Activated CD8-positive, alpha-beta memory T cell treated with anti-CD3 and anti-CD28 coated beads, Interleukin-2, amount 50 U/mL, for 48 hours (primary cell): ENCODE data around the gene CKAP4.

Experiments used
- DNase-seq: peaks from one replicate; pipeline ENCODE4 v3.0.0-alpha.2; 2020

Gene CKAP4

DNA sequence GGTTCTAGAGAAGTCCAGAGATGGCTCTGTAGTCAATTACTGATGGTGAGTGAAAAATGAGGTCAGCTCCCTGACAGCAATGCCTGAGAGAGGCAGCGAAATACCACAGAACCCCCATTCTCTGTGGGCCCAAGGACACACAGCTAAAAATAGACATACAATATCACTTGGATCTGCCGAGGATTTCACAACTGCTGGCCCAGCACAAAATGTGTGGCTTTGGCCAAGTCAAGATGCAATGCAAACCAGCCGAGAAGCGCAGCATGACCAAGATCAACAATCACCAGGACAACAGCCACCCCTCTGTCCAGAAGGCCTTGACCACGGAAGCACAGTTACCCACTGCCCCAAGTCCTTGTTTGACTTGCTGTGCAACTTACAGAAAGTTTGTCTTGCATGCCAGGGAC, 52.2 kb downstream of the CKAP4 start:
- no peak for DNase-seq

DNA sequence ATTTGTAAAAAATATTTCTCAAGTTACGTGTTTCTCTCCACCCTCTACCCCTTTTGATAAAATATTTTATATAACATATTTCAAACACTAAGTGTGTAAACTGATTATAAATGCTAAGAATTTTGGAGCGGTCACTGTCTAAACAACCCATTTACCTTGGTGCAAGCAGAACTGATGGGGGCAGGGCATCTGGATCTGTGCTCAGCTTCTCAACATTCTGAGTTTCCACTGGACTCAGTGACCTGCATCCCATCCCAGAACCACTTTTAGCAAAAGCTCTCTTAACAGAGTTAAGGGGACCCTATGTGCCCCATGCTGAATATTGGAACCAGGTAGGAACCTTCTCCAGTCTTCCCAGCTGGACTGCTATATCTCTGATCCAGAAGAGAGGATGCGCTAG, 53.5 kb downstream of the CKAP4 start:
- no peak for DNase-seq

- DNase-seq = no peak
Measured at GRCh38 chr12:106193394-106194215, 54.2 kb downstream of the CKAP4 start.

- no peak for DNase-seq
Measured at GRCh38 chr12:106192659-106193393, 55.0 kb downstream of the CKAP4 start.

DNA sequence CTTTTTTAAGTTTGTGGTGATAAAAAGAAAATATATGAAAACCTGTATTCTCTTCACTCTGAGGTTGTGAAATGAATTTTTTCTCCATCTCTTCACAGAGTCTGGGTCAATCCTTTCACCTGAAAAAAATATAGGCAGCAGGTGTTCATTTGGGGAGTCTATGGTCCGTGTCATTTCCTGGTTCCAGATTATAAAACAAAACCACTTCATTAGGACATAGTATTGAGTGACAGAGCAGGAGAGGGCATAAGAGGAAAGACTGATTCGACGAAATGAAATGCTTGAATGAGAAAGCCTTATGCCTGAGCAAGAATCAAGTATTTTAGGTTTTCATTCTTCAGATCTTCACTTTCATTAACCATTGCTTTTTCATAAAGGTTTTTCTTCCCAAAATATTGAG, 57.2 kb downstream of the CKAP4 start:
- DNase-seq = no peak

DNA sequence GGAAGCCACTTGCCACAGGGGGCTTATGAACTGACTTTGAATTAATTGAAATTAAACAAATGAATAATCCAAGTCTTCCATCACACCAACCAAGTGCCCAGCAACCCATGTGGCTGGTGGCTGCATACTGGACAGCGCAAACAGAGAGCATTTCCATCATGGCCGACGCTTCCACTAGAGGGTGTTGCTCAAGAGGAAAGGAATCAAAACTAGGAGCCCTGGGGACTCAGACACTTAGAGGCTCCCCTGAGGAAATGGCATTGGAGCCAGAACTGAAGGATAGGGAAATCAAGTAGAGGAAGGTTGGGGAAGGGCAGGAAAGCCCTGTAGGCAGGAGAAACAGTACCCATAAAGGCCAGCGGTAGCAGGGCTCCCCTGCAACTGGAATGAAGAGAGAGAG, 58.5 kb downstream of the CKAP4 start:
- no peak for DNase-seq

GRCh38 chr12:106188256-106188655, 59.6 kb downstream of the CKAP4 start:
- DNase-seq = no peak
